Common myeloid progenitor, CD34-positive (primary cell): ENCODE measurements around the gene TLX2.

ENCODE experiments used
- CTCF ChIA-PET: fragments of 350-600 bp; sonication (Branson Sonifier 250); formaldehyde crosslinking; loops from one replicate; lab custom pipeline; 2021; ENCODE audit warnings: antibody characterized with exemption; lab: Charles Lee
- POLR2A ChIA-PET: fragments of 350-600 bp; sonication (Branson Sonifier 250); formaldehyde crosslinking; loops from one replicate; lab custom pipeline; 2021; ENCODE audit warnings: antibody characterized with exemption; lab: Charles Lee
- DNase-seq, 3 donors: peaks; one replicate each; pipeline versions ENCODE4 v3.0.0 to v3.0.0-alpha.2; 2013
- H3K27ac ChIP-seq, 2 experiments: 1 replicate in 1 of 2; 2 replicates in 1 of 2; pipeline ENCODE4 v1.7.0; 2013; ENCODE audit warnings: inconsistent platforms in 2 of 2, low read length in 2 of 2, mild to moderate bottlenecking in 2 of 2, low read depth in 1 of 2, moderate library complexity in 1 of 2; ENCODE audit not compliant: severe bottlenecking in 2 of 2, insufficient read depth in 1 of 2, poor library complexity in 1 of 2
- H3K27me3 ChIP-seq, 5 experiments: replicated peaks in 2 of 5; 1 replicate in 3 of 5; 2 replicates in 2 of 5; pipeline versions ENCODE4 v1.6.1 to v1.7.0; 2013; ENCODE audit warnings: low read length in 4 of 5, mild to moderate bottlenecking in 2 of 5, moderate library complexity in 2 of 5, inconsistent platforms in 1 of 5; ENCODE audit not compliant: insufficient read depth in 5 of 5, control insufficient read depth in 4 of 5
- H3K36me3 ChIP-seq, 4 experiments: 1 replicate in 2 of 4; 2 replicates in 2 of 4; pipeline versions ENCODE4 v1.6.1 to v1.7.0; 2013; ENCODE audit warnings: low read length in 3 of 4, control low read depth in 1 of 4, mild to moderate bottlenecking in 1 of 4; ENCODE audit not compliant: control insufficient read depth in 4 of 4, insufficient read depth in 4 of 4
- H3K4me1 ChIP-seq, 4 experiments: 1 replicate in 3 of 4; 2 replicates in 1 of 4; pipeline versions ENCODE4 v1.6.1 to v1.7.1; 2013; ENCODE audit warnings: low read length in 3 of 4, mild to moderate bottlenecking in 3 of 4, control low read depth in 1 of 4, inconsistent platforms in 1 of 4, moderate library complexity in 1 of 4; ENCODE audit not compliant: control insufficient read depth in 4 of 4, insufficient read depth in 4 of 4; ENCODE audit errors: control extremely low read depth in 1 of 4
- H3K4me3 ChIP-seq, 7 experiments: 1 replicate in 4 of 7; 2 replicates in 3 of 7; pipeline versions ENCODE4 v1.5.1 to v1.7.0; 2013; ENCODE audit warnings: mild to moderate bottlenecking in 7 of 7, low read length in 6 of 7, moderate library complexity in 6 of 7, inconsistent platforms in 2 of 7, low read depth in 2 of 7, control low read depth in 1 of 7; ENCODE audit not compliant: insufficient read depth in 4 of 7, control insufficient read depth in 1 of 7; ENCODE audit errors: extremely low read depth in 1 of 7
- H3K9me3 ChIP-seq, 5 experiments: 1 replicate in 4 of 5; 2 replicates in 1 of 5; pipeline versions ENCODE4 v1.6.1 to v1.7.1; 2013; ENCODE audit warnings: low read length in 4 of 5, mild to moderate bottlenecking in 2 of 5, inconsistent platforms in 1 of 5, low read depth in 1 of 5, moderate library complexity in 1 of 5; ENCODE audit not compliant: control insufficient read depth in 4 of 5, insufficient read depth in 2 of 5; ENCODE audit errors: control extremely low read depth in 1 of 5
- WGBS: methylation state at CpG from one replicate; pipeline ENCODE4 v1.1.5; 2013; ENCODE audit not compliant: insufficient coverage; 5-methylcytosine and 5-hydroxymethylcytosine counted together

Gene TLX2

DNA sequence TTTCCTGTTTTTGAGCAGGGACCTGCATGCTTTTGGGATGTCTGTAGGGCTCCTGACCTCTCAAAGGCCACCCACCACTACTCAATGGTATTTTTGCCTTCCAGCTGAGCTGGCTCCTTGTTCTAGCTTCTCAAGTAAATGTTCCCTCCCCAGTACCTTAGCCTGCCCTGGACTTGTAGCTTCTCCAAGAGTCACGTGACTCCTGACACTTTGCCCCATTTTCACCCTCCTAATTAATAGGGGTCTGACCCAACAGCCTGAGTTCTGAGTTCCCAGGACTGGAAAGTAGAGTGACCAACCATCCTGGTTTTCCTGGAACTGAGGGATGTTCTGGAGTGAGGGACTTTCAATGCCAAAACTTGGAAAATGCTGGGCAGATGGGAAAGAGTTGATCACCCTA is 18.8 kb upstream of the TLX2 start:
- WGBS: 100% methylated on average over 1 of the region's 1 CpG
- POLR2A ChIA-PET: no interaction called here
- no peak overlapping the region for H3K27ac ChIP-seq
- H3K9me3 ChIP-seq: no peaks in the 10 kb centered on the region
- no peak for DNase-seq
- H3K4me1 ChIP-seq: peaks cover 4 to 26% (median 23%) of the 10 kb centered on the region in 4 experiments
- CTCF ChIA-PET: interaction anchor here (0.8 to 1.3 kb wide), 5 partner anchors 8 to 93 kb away, joined by 3 to 4 read pairs (median 3); partner anchors contain the start of genes CCDC142 and TTC31
- peaks cover 0 to 44% (median 31%) of the 10 kb centered on the region in 5 experiments for H3K27me3 ChIP-seq
- peaks cover 4 to 41% (median 24%) of the 10 kb centered on the region in 4 experiments for H3K36me3 ChIP-seq
- no peak overlapping the region for H3K4me3 ChIP-seq

DNA sequence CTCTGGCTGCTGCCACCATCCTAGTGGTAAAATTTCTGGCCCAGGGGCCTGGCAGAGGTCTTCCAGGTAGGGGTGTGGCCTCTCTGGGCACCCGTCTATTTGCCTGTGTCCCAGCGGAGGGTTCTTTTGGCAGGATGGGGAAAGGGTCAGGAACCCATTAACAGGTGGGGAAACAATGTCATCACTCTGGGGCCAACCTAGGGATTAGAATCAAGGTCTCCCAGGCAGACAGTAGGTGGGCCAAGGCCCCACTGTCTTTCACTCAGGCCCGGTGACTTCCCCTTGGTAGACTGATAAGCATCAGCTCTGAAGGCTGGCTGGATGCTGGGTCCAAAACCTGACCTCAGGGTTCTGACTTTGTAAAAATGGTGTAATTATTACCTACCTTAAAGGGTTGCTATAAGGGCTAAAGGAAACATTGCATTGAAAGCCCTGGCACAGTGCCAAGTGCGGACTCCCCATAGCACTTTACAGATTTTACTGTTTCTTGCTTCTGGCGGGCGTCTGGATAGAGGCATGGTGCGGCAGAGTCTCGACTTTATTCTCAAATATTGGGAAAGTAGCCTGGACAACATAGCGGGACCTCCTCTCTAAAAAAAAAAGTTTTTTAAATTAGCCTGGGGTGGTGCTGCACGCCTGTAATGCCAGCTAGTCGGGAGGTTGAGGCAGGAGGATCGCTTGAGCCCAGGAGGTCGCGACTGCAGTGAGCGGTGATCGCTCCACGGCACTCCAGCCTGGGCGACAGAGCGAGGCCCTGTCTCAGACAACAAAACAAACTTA is 17.1 kb upstream of the TLX2 start:
- Histone ChIP-seq H3K4me3 (peak overlapping the region in 2 of 7 experiments; percentile 8 to 16), H3K4me1 (peaks cover 4 to 28% (median 25%) of the 10 kb centered on the region in 4 experiments), H3K9me3 (no peaks in the 10 kb centered on the region), H3K36me3 (peaks cover 2 to 24% (median 12%) of the 10 kb centered on the region in 4 experiments), H3K27me3 (peaks cover 0 to 62% (median 44%) of the 10 kb centered on the region in 5 experiments), H3K27ac (no peak overlapping the region)
- ChIA-PET CTCF (interaction anchor here (0.9 to 1.5 kb wide), 2 partner anchors 9 to 40 kb away, joined by 3 to 4 read pairs; no protein-coding TSS in a partner anchor), POLR2A (no interaction called here)
- WGBS: 76% methylated on average over 16 of the region's 19 CpGs
- no peak for DNase-seq

DNA sequence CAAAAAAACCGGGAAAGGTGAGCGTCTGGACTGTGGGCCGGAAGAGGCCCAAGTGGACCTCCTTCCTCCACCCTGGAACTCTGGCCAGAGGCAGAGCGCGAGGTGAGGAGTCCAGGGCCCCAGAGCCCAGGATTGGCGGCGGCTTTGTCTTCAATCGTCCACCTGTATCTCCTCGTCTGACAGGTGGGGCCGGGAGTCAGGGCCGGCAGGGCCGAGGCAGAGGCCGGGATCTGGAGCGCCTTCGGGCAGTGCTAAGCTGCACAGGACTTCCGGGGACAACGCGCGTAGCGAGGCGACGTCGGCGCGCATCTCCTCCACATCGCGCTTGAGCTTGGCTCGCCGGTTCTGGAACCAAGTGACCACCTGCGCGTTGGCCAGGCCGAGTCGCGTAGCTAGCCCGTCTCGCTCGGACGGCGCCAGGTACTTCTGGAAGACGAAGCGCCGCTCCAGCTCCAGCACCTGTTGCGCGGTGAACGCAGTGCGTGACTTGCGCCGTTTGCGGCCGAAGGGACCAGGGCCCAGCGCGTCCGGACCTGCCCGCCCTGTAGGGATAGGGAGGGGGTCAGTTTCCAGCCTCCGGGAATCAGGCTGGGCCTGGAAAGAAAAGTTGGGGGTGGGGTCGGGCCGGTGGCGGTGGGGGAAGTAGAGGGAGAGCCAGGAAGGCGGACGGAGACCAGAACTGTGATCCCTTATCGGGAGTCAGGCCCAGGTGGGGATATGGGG is 16.3 kb upstream of the TLX2 start:
- ChIA-PET CTCF (interaction anchor here (1.5 to 12.7 kb wide), 2 partner anchors 32 to 41 kb away, joined by 4 to 143 read pairs; partner anchors contain the start of genes AUP1, DQX1 and HTRA2), POLR2A (no interaction called here)
- H3K27me3 ChIP-seq: peaks cover 0 to 69% (median 48%) of the 10 kb centered on the region in 5 experiments
- no peak for DNase-seq
- peaks cover 4 to 35% (median 33%) of the 10 kb centered on the region in 4 experiments for H3K4me1 ChIP-seq
- peak overlapping the region in 6 of 7 experiments; percentile 51 to 73 (median 60) for H3K4me3 ChIP-seq
- no peaks in the 10 kb centered on the region for H3K9me3 ChIP-seq
- 4% methylated on average over 60 of the region's 61 CpGs for WGBS
- peaks cover 2 to 16% (median 8%) of the 10 kb centered on the region in 4 experiments for H3K36me3 ChIP-seq
- H3K27ac ChIP-seq: no peak overlapping the region

DNA sequence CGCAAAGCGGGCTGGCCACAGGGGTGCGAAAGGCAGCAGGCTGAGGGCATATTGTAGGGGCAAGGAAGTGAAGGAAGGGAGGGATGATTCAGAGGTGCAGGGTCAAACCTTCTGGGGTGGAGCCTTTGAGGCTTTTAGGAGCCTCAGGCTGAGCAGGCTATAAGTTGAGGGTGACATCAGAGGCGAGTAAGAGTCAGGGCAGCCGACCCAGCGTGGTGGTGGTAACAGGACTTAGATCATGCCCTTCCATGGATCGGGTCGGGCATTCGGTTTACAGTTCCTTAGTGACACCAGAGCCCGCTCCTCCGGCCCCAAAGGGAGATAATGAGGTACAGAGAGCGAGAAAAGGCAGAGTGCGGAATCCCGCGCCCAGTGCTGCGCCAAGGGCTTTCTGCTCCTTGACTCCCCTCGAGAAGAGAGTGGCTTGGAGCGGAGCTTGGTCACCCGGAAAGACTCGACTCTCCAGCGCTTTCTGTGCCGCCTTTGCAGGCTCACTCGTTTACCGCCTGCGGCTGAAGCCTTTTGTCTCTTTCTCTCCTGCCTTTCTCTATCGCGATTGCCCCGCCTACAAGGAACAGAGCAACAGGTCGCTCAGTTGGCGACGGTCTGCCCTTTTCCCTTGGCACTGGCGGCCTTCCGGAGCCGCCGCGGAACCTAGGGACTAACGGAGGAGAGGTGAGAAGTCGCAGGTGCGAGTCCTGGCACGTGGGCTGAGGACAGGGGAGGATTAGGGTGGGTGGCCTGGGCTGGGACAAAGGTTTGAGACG is 15.6 kb upstream of the TLX2 start:
- WGBS: under 1% methylated on average over 38 of the region's 41 CpGs
- ChIA-PET CTCF (interaction anchor here (0.9 to 12.7 kb wide), 5 partner anchors 7 to 89 kb away, joined by 3 to 143 read pairs (median 11); partner anchors contain the start of genes AUP1, DQX1 and HTRA2), POLR2A (no interaction called here)
- peak in 2 of 3 donors; percentile 48 to 55 for DNase-seq
- H3K27me3 ChIP-seq: peaks cover 0 to 77% (median 53%) of the 10 kb centered on the region in 5 experiments
- H3K36me3 ChIP-seq: peaks cover 2 to 9% (median 5%) of the 10 kb centered on the region in 4 experiments
- peak overlapping the region; percentile 17 to 73 (median 58) for H3K4me3 ChIP-seq
- no peaks in the 10 kb centered on the region for H3K9me3 ChIP-seq
- no peak overlapping the region for H3K27ac ChIP-seq
- peaks cover 4 to 43% (median 40%) of the 10 kb centered on the region in 4 experiments for H3K4me1 ChIP-seq

DNA sequence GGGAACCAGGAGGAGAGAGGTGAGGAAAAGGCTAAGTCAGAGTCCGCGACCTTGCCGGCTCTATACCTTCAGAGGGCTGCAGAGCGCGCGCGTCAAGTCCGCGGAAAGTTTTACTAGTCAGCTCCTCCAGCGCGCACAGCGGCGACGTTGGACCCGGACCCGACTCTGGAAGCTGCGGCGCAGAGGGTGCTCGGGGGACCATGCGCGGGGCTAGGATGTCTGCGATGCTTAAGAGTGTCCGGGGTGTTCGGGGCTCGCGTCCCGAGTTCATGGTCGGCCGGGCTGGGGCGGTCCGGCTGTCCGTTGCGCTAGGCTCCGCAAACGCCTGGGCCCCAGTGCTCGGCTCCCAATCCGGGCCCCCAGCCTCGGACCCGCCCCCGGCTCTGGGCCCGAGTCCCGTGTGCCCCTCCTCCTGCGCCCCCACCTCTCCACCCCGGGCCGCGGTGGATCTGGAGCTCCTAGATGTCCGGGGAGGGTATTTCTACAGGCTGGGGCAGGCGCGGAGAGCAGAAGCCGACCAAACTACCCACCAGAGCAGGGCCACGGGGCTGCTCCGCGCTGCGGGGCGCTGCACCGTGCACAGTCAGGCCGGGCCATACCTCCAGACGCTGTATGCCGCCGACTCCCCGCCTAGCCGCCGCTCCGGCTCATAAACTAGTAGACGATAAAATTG is 14.8 kb upstream of the TLX2 start, which contains the start of gene LBX2:
LBX2 (minus strand) TSS at position 337 of the 673 bp plus-strand sequence; CDS start at position 271, 66 bp downstream.
- H3K27ac ChIP-seq: no peak within 1 kb of the TSS
- ChIA-PET CTCF (interaction anchor here (0.9 to 12.7 kb wide), 6 partner anchors 8 to 88 kb away, joined by 3 to 143 read pairs (median 12); partner anchors contain the start of genes AUP1, CCDC142, DQX1 and HTRA2), POLR2A (no interaction called here)
- peaks cover 0 to 3% (median 1%) of the 10 kb centered on the region in 4 experiments for H3K36me3 ChIP-seq
- DNase-seq: peak in 2 of 3 donors; percentile 40 to 53
- WGBS: 3% methylated on average over 48 of the region's 65 CpGs
- H3K27me3 ChIP-seq: peaks cover 0 to 84% (median 56%) of the 10 kb centered on the region in 5 experiments
- peaks cover 4 to 45% (median 43%) of the 10 kb centered on the region in 4 experiments for H3K4me1 ChIP-seq
- peak within 1 kb of the TSS; percentile 17 to 73 (median 58) for H3K4me3 ChIP-seq
- no peaks in the 10 kb centered on the region for H3K9me3 ChIP-seq
